GM12874 (cell line): ENCODE results near the gene SP140.

Experiments
- TF ChIP-seq, protein P1 (sequence below): IDR thresholded peaks from 2 replicates; pipeline ENCODE4 v1.5.1; 2011; ENCODE audit warnings: low read depth, mild to moderate bottlenecking, control low read depth, low read length, moderate library complexity; ENCODE audit not compliant: insufficient read depth

The SP140 gene

GRCh38 chr2:230246206-230246605, 20.7 kb downstream of the SP140 start:
- TF ChIP-seq, protein P1, sequence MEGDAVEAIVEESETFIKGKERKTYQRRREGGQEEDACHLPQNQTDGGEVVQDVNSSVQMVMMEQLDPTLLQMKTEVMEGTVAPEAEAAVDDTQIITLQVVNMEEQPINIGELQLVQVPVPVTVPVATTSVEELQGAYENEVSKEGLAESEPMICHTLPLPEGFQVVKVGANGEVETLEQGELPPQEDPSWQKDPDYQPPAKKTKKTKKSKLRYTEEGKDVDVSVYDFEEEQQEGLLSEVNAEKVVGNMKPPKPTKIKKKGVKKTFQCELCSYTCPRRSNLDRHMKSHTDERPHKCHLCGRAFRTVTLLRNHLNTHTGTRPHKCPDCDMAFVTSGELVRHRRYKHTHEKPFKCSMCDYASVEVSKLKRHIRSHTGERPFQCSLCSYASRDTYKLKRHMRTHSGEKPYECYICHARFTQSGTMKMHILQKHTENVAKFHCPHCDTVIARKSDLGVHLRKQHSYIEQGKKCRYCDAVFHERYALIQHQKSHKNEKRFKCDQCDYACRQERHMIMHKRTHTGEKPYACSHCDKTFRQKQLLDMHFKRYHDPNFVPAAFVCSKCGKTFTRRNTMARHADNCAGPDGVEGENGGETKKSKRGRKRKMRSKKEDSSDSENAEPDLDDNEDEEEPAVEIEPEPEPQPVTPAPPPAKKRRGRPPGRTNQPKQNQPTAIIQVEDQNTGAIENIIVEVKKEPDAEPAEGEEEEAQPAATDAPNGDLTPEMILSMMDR = no peak

DNA sequence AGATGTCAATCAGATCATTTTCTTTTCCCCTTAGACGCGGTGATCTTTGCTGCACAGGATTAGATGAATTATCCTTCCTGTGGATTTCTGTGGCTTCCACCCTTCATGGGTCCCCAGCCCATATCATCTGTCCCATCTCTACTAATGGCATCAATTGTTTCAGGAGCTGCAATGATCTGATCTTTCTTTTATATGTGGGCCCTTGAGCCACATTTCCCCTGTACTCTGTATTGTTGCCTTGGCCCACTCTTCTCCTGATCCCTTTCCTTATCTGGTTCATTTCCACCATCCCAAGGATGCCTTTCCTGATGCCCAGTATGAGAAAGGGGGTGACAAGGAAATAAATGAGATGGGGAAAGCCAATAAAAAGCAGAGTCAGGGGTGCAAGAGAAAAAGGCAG, 24.7 kb downstream of the SP140 start:
- TF ChIP-seq, protein P1 = no peak

GRCh38 chr2:230254152-230254881, 28.8 kb downstream of the SP140 start:
- TF ChIP-seq, protein P1 = no peak

GRCh38 chr2:230256733-230257332, 31.3 kb downstream of the SP140 start:
- TF ChIP-seq, protein P1 = no peak

GRCh38 chr2:230258483-230258882, 32.9 kb downstream of the SP140 start:
- TF ChIP-seq, protein P1 = no peak

GRCh38 chr2:230262246-230262645, 36.7 kb downstream of the SP140 start:
- TF ChIP-seq, protein P1 = no peak

- TF ChIP-seq, protein P1 = no peak
Observed at GRCh38 chr2:230266638-230267037, 41.1 kb downstream of the SP140 start.
